NT2/D1 (cell line): ENCODE data around the gene PGAM1.

Experiments
- SUZ12 ChIP-seq: IDR thresholded peaks from 2 replicates; pipeline ENCODE4 v1.6.1; 2011; ENCODE audit not compliant: insufficient read length, insufficient read depth; ENCODE audit errors: extremely low read depth
- YY1 ChIP-seq: IDR thresholded peaks from 2 replicates; pipeline ENCODE4 v1.6.1; 2011; ENCODE audit not compliant: insufficient read length, insufficient read depth
- ZNF274 ChIP-seq: IDR thresholded peaks from 2 replicates; pipeline ENCODE4 v1.6.1; 2011; ENCODE audit warnings: mild to moderate bottlenecking, low read depth, low read length

DNA sequence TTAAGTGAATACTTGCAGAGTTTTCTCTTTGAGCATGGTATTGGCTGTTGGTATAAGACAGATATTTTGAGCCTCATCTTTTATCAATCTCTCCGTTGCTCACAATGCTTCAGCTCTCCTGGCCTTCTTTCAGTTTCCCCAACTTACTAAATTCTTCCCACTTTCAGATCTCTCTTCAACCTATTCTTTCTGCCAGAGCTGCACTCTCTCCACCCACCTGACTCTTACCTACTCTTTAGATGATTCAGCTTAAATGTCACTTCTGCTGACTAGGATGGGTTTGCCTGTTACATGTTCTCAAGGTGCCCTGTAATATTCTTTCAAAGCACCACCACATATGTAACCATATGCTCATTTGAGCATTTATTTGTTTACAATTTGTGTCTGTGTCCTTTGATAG, 18.2 kb downstream of the PGAM1 start:
- TF ChIP-seq ZNF274 (no peak), YY1 (no peak), SUZ12 (no peak)
